ENCODE results near the gene NTPCR.

DNA sequence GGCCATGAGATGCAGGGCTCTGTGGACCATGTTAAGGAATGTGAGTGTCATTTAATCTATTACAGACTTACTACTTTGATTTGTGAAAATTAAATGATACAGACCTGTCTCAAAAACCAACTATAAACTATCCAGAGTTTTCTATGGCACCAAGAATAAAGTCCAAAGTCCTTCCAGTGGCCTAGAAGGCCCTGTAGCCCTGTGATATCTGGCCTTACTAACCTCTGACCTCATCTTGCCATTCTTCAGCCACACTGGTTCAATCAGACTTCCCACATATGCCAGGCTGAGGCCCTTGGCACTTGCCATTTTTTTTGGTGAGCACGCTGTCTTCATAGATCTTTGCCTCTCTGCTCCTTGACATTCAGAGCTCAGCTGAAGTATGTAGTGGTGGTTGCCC is 7.7 kb downstream of the NTPCR start:
- TF ChIP-seq POLR2A (IDR thresholded peaks at IDR 0.05) (no peak), POLR2AphosphoS5 (IDR thresholded peaks at IDR 0.05) (no peak)
- TF ChIP-seq, protein P1, sequence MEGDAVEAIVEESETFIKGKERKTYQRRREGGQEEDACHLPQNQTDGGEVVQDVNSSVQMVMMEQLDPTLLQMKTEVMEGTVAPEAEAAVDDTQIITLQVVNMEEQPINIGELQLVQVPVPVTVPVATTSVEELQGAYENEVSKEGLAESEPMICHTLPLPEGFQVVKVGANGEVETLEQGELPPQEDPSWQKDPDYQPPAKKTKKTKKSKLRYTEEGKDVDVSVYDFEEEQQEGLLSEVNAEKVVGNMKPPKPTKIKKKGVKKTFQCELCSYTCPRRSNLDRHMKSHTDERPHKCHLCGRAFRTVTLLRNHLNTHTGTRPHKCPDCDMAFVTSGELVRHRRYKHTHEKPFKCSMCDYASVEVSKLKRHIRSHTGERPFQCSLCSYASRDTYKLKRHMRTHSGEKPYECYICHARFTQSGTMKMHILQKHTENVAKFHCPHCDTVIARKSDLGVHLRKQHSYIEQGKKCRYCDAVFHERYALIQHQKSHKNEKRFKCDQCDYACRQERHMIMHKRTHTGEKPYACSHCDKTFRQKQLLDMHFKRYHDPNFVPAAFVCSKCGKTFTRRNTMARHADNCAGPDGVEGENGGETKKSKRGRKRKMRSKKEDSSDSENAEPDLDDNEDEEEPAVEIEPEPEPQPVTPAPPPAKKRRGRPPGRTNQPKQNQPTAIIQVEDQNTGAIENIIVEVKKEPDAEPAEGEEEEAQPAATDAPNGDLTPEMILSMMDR (IDR thresholded peaks at IDR 0.05) = no peak

All from gastroesophageal sphincter (tissue), 3 donors.